Measurements from ENCODE around the gene DIP2C. TPM values are rescaled to one million over a fixed set of nuclear protein-coding genes. Genes with fewer than 3 reads are reported as not detected.

The DIP2C gene
- total and polyA plus RNA-seq, 2 donors from 2014 or later = 6.2 to 22.6 TPM

- H3K4me3 ChIP-seq (ENCODE audit: low read length in 3 of 3) = no peak overlapping the region
- H3K9ac ChIP-seq (ENCODE audit: low read length in 3 of 3) = no peak overlapping the region
- H3K27me3 ChIP-seq (ENCODE audit: control insufficient read depth, insufficient read depth, low read length) = no peaks in the 10 kb centered on the region
- TF ChIP-seq CTCF (IDR thresholded peaks at IDR 0.05; ENCODE audit: borderline replicate concordance, extremely low read depth, insufficient read depth) = no peak
- DNase-seq (peak in 3 of 5 donors; percentile 29 to 57 (median 39)), FAIRE-seq (no peak)
- peaks cover 0 to 5% (median 5%) of the 10 kb centered on the region in 3 donors for H3K36me3 ChIP-seq (ENCODE audit: control insufficient read depth in 2 of 3, insufficient read depth in 3 of 3, low read length in 3 of 3)
- H3K9me3 ChIP-seq (ENCODE audit: control insufficient read depth in 2 of 3, insufficient read depth in 1 of 3, low read length in 3 of 3) = no peaks in the 10 kb centered on the region
- H3K27ac ChIP-seq (ENCODE audit: low read depth in 2 of 2, low read length in 2 of 2) = peak overlapping the region; percentile 29 to 84
- H3K4me1 ChIP-seq (ENCODE audit: control insufficient read depth in 2 of 3, insufficient read depth in 2 of 3, low read depth in 1 of 3, low read length in 3 of 3) = peaks cover 0 to 12% (median 5%) of the 10 kb centered on the region in 3 donors
- intact Hi-C loops (cut with DNase I) = no loop called here
Measured at GRCh38 chr10:373526-374309, 315.8 kb downstream of the DIP2C start.

- FAIRE-seq (peak; percentile 83), DNase-seq (peak in 1 of 5 donors; percentile 23)
- H3K36me3 ChIP-seq (ENCODE audit: control insufficient read depth in 2 of 3, insufficient read depth in 3 of 3, low read length in 3 of 3) = peaks cover 0 to 5% (median 0%) of the 10 kb centered on the region in 3 donors
- peaks cover 0 to 12% (median 3%) of the 10 kb centered on the region in 3 donors for H3K4me1 ChIP-seq (ENCODE audit: control insufficient read depth in 2 of 3, insufficient read depth in 2 of 3, low read depth in 1 of 3, low read length in 3 of 3)
- H3K27me3 ChIP-seq (ENCODE audit: control insufficient read depth, insufficient read depth, low read length) = no peaks in the 10 kb centered on the region
- no peak for TF ChIP-seq CTCF (IDR thresholded peaks at IDR 0.05; ENCODE audit: borderline replicate concordance, extremely low read depth, insufficient read depth)
- H3K9ac ChIP-seq (ENCODE audit: low read length in 3 of 3) = peak overlapping the region in 1 of 3 donors; percentile 51
- H3K27ac ChIP-seq (ENCODE audit: low read depth in 2 of 2, low read length in 2 of 2) = peak overlapping the region; percentile 43 to 84
- intact Hi-C loops (cut with DNase I) = no loop called here
- peak overlapping the region in 2 of 3 donors; percentile 34 to 65 for H3K4me3 ChIP-seq (ENCODE audit: low read length in 3 of 3)
- no peaks in the 10 kb centered on the region for H3K9me3 ChIP-seq (ENCODE audit: control insufficient read depth in 2 of 3, insufficient read depth in 1 of 3, low read length in 3 of 3)
Measured at GRCh38 chr10:373015-373414, 316.5 kb downstream of the DIP2C start.

GRCh38 chr10:372566-372965 lies 316.9 kb downstream of the DIP2C start:
- H3K4me3 ChIP-seq (ENCODE audit: low read length in 3 of 3) = peak overlapping the region in 2 of 3 donors; percentile 34 to 65
- DNase-seq (no peak), FAIRE-seq (no peak)
- H3K36me3 ChIP-seq (ENCODE audit: control insufficient read depth in 2 of 3, insufficient read depth in 3 of 3, low read length in 3 of 3) = peaks cover 0 to 5% (median 0%) of the 10 kb centered on the region in 3 donors
- peak overlapping the region in 1 of 3 donors; percentile 51 for H3K9ac ChIP-seq (ENCODE audit: low read length in 3 of 3)
- peak overlapping the region; percentile 43 to 84 for H3K27ac ChIP-seq (ENCODE audit: low read depth in 2 of 2, low read length in 2 of 2)
- no peaks in the 10 kb centered on the region for H3K9me3 ChIP-seq (ENCODE audit: control insufficient read depth in 2 of 3, insufficient read depth in 1 of 3, low read length in 3 of 3)
- H3K4me1 ChIP-seq (ENCODE audit: control insufficient read depth in 2 of 3, insufficient read depth in 2 of 3, low read depth in 1 of 3, low read length in 3 of 3) = peaks cover 0 to 12% (median 3%) of the 10 kb centered on the region in 3 donors
- no peak for TF ChIP-seq CTCF (IDR thresholded peaks at IDR 0.05; ENCODE audit: borderline replicate concordance, extremely low read depth, insufficient read depth)
- H3K27me3 ChIP-seq (ENCODE audit: control insufficient read depth, insufficient read depth, low read length) = no peaks in the 10 kb centered on the region
- intact Hi-C loops (cut with DNase I) = no loop called here

Data from kidney (tissue), 14 donors.